Measurements from ENCODE around the gene FRAS1. TPM values are rescaled to one million over a fixed set of nuclear protein-coding genes. Genes with fewer than 3 reads are reported as not detected.

Gene FRAS1
- total and polyA plus RNA-seq, 9 of the 15 experiments (the other 6 are each of a cell fraction or from before 2014, with no cell fraction given), result under 0.01 to 0.11 (median 0.04) TPM; not detected in 2

GRCh38 chr4:78510108-78510507, 453.0 kb downstream of the FRAS1 start:
- no peaks in the 10 kb centered on the region for H3K9me1 ChIP-seq (ENCODE audit: control insufficient read depth, insufficient read depth, low read length)
- in situ Hi-C loops (cut with MboI) (no loop called here), intact Hi-C loops (cut with micrococcal nuclease) (loop anchor here (10.0 kb wide), 3 partner anchors 95 to 345 kb away; no protein-coding TSS in a partner anchor)
- H3K4me2 ChIP-seq (ENCODE audit: insufficient read depth, low read length), result no peak overlapping the region
- H3K9me3 ChIP-seq (replicated peaks; ENCODE audit: control insufficient read depth, insufficient read depth, low read depth, low read length), result no peaks in the 10 kb centered on the region
- no peaks in the 10 kb centered on the region for H3K79me2 ChIP-seq (ENCODE audit: control insufficient read depth, insufficient read depth, low read length)
- peaks cover 5 to 6% of the 10 kb centered on the region in 2 experiments; a peak in 3 of 5 replicates for H3K27me3 ChIP-seq (ENCODE audit: control insufficient read depth in 2 of 2, insufficient read depth in 2 of 2, low read length in 2 of 2)
- no peak for DNase-seq (ENCODE audit: extremely low read depth in 1 of 4, low spot score in 3 of 4)
- no TSS peak for BruUV-seq (replicated peaks)
- ChIA-PET POLR2A (no interaction called here), CTCF (ENCODE audit: low intra/inter-chr PET ratio) (no interaction called here)
- no peaks in the 10 kb centered on the region for H4K20me1 ChIP-seq (replicated peaks; ENCODE audit: control insufficient read depth, insufficient read depth, low read length)
- TF ChIP-seq, protein P1, sequence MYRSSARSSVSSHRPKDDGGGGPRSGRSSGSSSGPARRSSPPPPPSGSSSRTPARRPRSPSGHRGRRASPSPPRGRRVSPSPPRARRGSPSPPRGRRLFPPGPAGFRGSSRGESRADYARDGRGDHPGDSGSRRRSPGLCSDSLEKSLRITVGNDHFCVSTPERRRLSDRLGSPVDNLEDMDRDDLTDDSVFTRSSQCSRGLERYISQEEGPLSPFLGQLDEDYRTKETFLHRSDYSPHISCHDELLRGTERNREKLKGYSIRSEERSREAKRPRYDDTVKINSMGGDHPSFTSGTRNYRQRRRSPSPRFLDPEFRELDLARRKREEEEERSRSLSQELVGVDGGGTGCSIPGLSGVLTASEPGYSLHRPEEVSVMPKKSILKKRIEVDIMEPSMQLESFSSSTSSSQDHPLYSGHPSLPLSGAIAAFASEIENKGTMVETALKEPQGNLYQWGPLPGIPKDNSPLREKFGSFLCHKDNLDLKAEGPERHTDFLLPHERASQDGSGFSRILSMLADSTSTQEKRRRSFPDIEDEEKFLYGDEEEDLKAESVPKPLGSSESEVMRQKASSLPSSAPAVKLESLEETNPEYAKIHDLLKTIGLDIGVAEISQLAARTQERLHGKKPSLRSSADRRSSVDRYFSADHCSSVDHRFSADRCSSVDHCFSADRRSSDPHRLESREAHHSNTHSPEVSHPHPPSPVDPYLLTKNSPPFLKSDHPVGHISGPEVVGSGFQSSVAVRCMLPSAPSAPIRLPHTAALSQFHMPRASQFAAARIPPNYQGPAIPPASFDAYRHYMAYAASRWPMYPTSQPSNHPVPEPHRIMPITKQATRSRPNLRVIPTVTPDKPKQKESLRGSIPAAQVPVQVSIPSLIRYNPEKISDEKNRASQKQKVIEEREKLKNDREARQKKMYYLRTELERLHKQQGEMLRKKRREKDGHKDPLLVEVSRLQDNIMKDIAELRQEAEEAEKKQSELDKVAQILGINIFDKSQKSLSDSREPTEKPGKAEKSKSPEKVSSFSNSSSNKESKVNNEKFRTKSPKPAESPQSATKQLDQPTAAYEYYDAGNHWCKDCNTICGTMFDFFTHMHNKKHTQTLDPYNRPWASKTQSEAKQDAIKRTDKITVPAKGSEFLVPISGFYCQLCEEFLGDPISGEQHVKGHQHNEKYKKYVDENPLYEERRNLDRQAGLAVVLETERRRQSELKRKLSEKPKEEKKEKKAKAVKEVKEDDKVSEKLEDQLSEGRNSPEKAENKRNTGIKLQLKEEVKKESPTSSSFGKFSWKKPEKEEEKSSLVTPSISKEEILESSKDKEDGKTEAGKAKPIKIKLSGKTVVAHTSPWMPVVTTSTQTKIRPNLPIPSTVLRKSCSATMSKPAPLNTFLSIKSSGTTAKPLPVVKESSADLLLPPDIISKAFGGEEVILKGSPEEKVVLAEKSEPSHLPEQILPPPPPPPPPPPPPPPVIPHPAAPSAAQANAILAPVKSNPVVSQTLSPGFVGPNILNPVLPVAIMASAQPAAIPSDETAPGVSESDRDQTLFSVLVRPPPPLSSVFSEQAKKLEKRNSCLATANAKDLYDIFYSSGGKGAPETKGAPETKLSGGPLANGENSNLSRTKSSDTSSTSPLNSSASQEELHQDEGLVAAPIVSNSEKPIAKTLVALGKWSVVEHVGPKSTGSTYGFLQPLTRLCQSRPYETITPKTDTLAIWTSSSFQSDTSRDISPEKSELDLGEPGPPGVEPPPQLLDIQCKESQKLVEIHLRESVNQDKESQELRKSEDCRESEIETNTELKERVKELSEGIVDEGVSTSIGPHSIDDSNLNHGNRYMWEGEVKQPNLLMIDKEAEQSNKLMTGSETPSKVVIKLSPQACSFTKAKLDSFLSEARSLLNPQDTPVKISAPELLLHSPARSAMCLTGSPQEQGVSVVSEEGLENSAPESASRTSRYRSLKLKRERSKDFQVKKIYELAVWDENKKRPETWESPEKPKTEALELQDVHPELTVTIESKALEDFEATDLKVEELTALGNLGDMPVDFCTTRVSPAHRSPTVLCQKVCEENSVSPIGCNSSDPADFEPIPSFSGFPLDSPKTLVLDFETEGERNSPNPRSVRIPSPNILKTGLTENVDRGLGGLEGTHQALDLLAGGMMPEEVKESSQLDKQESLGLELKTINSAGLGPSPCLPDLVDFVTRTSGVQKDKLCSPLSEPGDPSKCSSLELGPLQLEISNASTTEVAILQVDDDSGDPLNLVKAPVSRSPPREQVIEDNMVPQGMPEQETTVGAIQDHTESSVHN (IDR thresholded peaks at IDR 0.05; ENCODE audit: borderline replicate concordance in 1 of 2, low read depth in 1 of 2), result no peak
- TF ChIP-seq ETV5 (CRISPR knock-in tag; IDR thresholded peaks at IDR 0.05; ENCODE audit: low read depth) (no peak), PHB2 (IDR thresholded peaks at IDR 0.05; ENCODE audit: low read depth) (no peak)
- H3K4me3 ChIP-seq, result no peak overlapping the region
- 14% methylated on average over 1 of the region's 1 CpG for WGBS (ENCODE audit: insufficient coverage, low coverage, missing lambda C conversion rate)
- H3K27ac ChIP-seq (ENCODE audit: extremely low read depth, low read depth, low read length), result no peak overlapping the region
- no peak for ATAC-seq
- no peaks in the 10 kb centered on the region; a peak in 1 of 5 replicates for H3K4me1 ChIP-seq (replicated peaks in 1 of 2; ENCODE audit: control insufficient read depth in 2 of 2, insufficient read depth in 2 of 2, low read length in 2 of 2)
- H3K9ac ChIP-seq (ENCODE audit: insufficient read depth in 1 of 2, low read depth in 2 of 2, low read length in 2 of 2), result no peak overlapping the region
- H2AFZ ChIP-seq (ENCODE audit: low read depth, low read length), result no peak overlapping the region
- FAIRE-seq, result no peak
- no peaks in the 10 kb centered on the region for H3K36me3 ChIP-seq (ENCODE audit: control insufficient read depth, insufficient read depth, low read length)
